ENCODE results near the gene LYVE1.

GRCh38 chr11:10528121-10528520, 40.3 kb downstream of the LYVE1 start:
- no peak for TF ChIP-seq POLR2AphosphoS5 (IDR thresholded peaks at IDR 0.05)
- no peak for TF ChIP-seq CTCF (IDR thresholded peaks at IDR 0.05)
